ENCODE measurements around the gene LRRFIP2.

GRCh38 chr3:37086918-37087317 is 87.5 kb downstream of the LRRFIP2 start:
- TF ChIP-seq CTCF (IDR thresholded peaks at IDR 0.05; ENCODE audit: insufficient read depth, low read length) (no peak), POLR2AphosphoS5 (IDR thresholded peaks at IDR 0.05; ENCODE audit: low read depth) (no peak), REST (IDR thresholded peaks at IDR 0.05; ENCODE audit: insufficient replicate concordance, low read depth) (no peak), SPI1 (IDR thresholded peaks at IDR 0.05; ENCODE audit: borderline replicate concordance, low read depth) (no peak)

Data from HL-60 (cell line).